ENCODE data around the gene USH1C. TPM values are rescaled to one million over a fixed set of nuclear protein-coding genes. Genes with fewer than 3 reads are reported as not detected.

USH1C gene
- total and polyA plus RNA-seq, 2 of the 4 experiments (the other 2 are of a cell fraction), result not detected

DNA sequence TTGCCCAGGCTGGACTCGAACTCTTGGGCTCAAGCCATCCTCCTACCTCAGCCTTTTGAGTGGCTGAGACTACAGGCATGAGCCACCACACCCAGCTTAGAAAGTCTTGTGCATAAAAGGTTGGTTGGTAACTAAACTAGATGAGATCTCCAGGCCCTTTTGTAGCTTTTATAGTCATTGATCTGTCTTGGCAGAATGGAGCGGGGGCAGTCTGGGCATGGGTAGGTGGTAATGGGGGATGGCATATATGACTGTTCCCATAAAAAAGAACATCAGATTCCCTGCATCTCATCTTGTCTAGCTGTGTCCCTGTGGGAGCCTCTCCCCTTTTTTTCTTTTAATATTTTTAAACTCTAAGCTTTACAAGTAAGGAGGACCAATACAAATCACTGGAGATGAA is 97.7 kb downstream of the USH1C start:
- POLR2A ChIA-PET (ENCODE audit: unreplicated experiment), result no interaction called here

More for the DNA sequence above, 97.7 kb downstream of the USH1C start:
- H3K56ac ChIP-seq (ENCODE audit: extremely low read depth, insufficient read depth, low read length), result no peak overlapping the region
- dilution Hi-C loops (cut with HindIII; ENCODE audit: low sequenced_read_pairs, unreplicated experiment), result no loop called here
- no peak overlapping the region for H2AK5ac ChIP-seq (ENCODE audit: low read depth, low read length)
- H4K20me1 ChIP-seq (ENCODE audit: insufficient read depth, low read length), result no peaks in the 10 kb centered on the region
- H3K4ac ChIP-seq (ENCODE audit: low read depth, low read length), result no peak overlapping the region
- H2BK15ac ChIP-seq (ENCODE audit: low read depth, low read length), result no peak overlapping the region
- H2AK9ac ChIP-seq (replicated peaks; ENCODE audit: low read depth, low read length, poor library complexity), result no peak overlapping the region
- H4K8ac ChIP-seq (ENCODE audit: low read depth in 2 of 2, low read length in 2 of 2), result no peak overlapping the region
- no peak overlapping the region for H4K5ac ChIP-seq (ENCODE audit: low read depth, low read length)
- H2BK5ac ChIP-seq (ENCODE audit: low read depth, low read length, poor library complexity, severe bottlenecking), result no peak overlapping the region
- BruUV-seq (replicated peaks), result no TSS peak
- no peaks in the 10 kb centered on the region for H3K9me3 ChIP-seq (ENCODE audit: control insufficient read depth, insufficient read depth, low read length)
- no peak overlapping the region for H2AFZ ChIP-seq (replicated peaks; ENCODE audit: low read length, poor library complexity)
- CTCF ChIA-PET, result no interaction called here
- ATAC-seq (ENCODE audit: low read depth) (no peak), DNase-seq (no peak)
- no peak overlapping the region for H3K9ac ChIP-seq (ENCODE audit: low read depth, low read length)
- no peak overlapping the region for H3K23ac ChIP-seq (ENCODE audit: low read depth, low read length)
- WGBS, 2 experiments (ENCODE audit: extremely low coverage in 2 of 2, insufficient read length in 1 of 2), result no CpG with 5 or more reads among the region's 2 CpGs
- no peak overlapping the region for H2BK120ac ChIP-seq (ENCODE audit: low read depth, low read length)
- H3K36me3 ChIP-seq (ENCODE audit: control insufficient read depth, insufficient read depth, low read length), result no peaks in the 10 kb centered on the region
- H3K4me2 ChIP-seq (ENCODE audit: low read depth, low read length), result no peak overlapping the region
- H3K14ac ChIP-seq (replicated peaks; ENCODE audit: low read depth, low read length), result no peak overlapping the region
- no peak overlapping the region for H3K4me3 ChIP-seq (ENCODE audit: insufficient read depth, low read depth, low read length)
- no peak overlapping the region for H2BK20ac ChIP-seq (ENCODE audit: low read depth, low read length)
- no peak overlapping the region for H3K27ac ChIP-seq (ENCODE audit: insufficient read depth, low read length)
- H3K27me3 ChIP-seq (ENCODE audit: control insufficient read depth, insufficient read depth, low read length), result peaks cover 2% of the 10 kb centered on the region
- H4K91ac ChIP-seq (ENCODE audit: insufficient read depth, low read depth, low read length), result no peak overlapping the region
- H3K9me1 ChIP-seq (ENCODE audit: insufficient read depth, low read length), result no peaks in the 10 kb centered on the region
- in situ Hi-C loops (cut with MboI; ENCODE audit: low sequenced_read_pairs), result no loop called here
- H3K18ac ChIP-seq (ENCODE audit: low read depth, low read length), result no peak overlapping the region
- TF ChIP-seq NFE2L2 (IDR thresholded peaks at IDR 0.05; ENCODE audit: low read depth, low read length) (no peak), RCOR1 (IDR thresholded peaks at IDR 0.05; ENCODE audit: insufficient replicate concordance, low read length) (no peak), CEBPB (IDR thresholded peaks at IDR 0.05; ENCODE audit: low read depth, low read length) (no peak), MAFK (IDR thresholded peaks at IDR 0.05; ENCODE audit: low read depth, low read length) (no peak), BHLHE40 (IDR thresholded peaks at IDR 0.05; ENCODE audit: low read depth, low read length) (no peak), MXI1 (IDR thresholded peaks at IDR 0.05; ENCODE audit: borderline replicate concordance, low read depth, low read length) (no peak)
- TF ChIP-seq, protein P1, sequence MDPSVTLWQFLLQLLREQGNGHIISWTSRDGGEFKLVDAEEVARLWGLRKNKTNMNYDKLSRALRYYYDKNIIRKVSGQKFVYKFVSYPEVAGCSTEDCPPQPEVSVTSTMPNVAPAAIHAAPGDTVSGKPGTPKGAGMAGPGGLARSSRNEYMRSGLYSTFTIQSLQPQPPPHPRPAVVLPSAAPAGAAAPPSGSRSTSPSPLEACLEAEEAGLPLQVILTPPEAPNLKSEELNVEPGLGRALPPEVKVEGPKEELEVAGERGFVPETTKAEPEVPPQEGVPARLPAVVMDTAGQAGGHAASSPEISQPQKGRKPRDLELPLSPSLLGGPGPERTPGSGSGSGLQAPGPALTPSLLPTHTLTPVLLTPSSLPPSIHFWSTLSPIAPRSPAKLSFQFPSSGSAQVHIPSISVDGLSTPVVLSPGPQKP (IDR thresholded peaks at IDR 0.05; ENCODE audit: borderline replicate concordance, low read depth, low read length), result no peak
- no peaks in the 10 kb centered on the region for H3K4me1 ChIP-seq (ENCODE audit: control insufficient read depth, insufficient read depth, low read length)
- intact Hi-C loops (cut with micrococcal nuclease), result no loop called here
- H3K79me1 ChIP-seq (ENCODE audit: low read depth in 1 of 2, low read length in 2 of 2), result no peaks in the 10 kb centered on the region

Measured in IMR-90 (cell line).